OCI-LY3 (cell line): ENCODE measurements around the gene SMARCE1.

ENCODE experiments used
- H2AFZ ChIP-seq: fragments of 200-600, 300-600 bp; shearing (Covaris generic); 2 replicates; pipeline ENCODE4 v1.6.0; 2014; ENCODE audit warnings: antibody characterized with exemption, low read depth, low read length
- H3K27ac ChIP-seq: fragments of 200-600, 300-600 bp; sonication (generic); 2 replicates; pipeline ENCODE4 v1.5.1; 2014; ENCODE audit warnings: mild to moderate bottlenecking, low read length, moderate library complexity, mixed read lengths
- H3K27me3 ChIP-seq: fragments of 200-600, 300-600 bp; sonication (generic); 2 replicates; pipeline ENCODE4 v1.6.1; 2014; ENCODE audit warnings: low read depth, low read length, mixed read lengths
- H3K36me3 ChIP-seq: fragments of 200-600, 300-600 bp; sonication (generic); replicated peaks from 2 replicates; pipeline ENCODE3; 2014; ENCODE audit warnings: low read depth, low read length, mixed read lengths
- H3K4me1 ChIP-seq: fragments of 300-600, 200-600 bp; sonication (generic); 2 replicates; pipeline ENCODE4 v1.6.1; 2014; ENCODE audit warnings: low read length, mixed read lengths
- H3K4me2 ChIP-seq: fragments of 200-600, 300-600 bp; sonication (generic); 2 replicates; pipeline ENCODE4 v1.6.1; 2014; ENCODE audit warnings: low read length, mixed read lengths
- H3K4me3 ChIP-seq: fragments of 300-600, 200-600 bp; sonication (generic); 2 replicates; pipeline ENCODE4 v1.5.1; 2014; ENCODE audit warnings: antibody characterized with exemption, mild to moderate bottlenecking, low read length, moderate library complexity
- H3K79me2 ChIP-seq: fragments of 300-600, 200-600 bp; shearing (Covaris generic); 2 replicates; pipeline ENCODE4 v1.6.1; 2014; ENCODE audit warnings: mild to moderate bottlenecking, low read length, mixed read lengths
- H3K9ac ChIP-seq: fragments of 300-600, 200-600 bp; shearing (Covaris generic); 2 replicates; pipeline ENCODE4 v1.6.0; 2014; ENCODE audit warnings: mild to moderate bottlenecking, low read length, moderate library complexity
- H3K9me3 ChIP-seq: fragments of 200-600, 300-600 bp; shearing (Covaris generic); 2 replicates; pipeline ENCODE4 v1.6.1; 2014; ENCODE audit warnings: low read length, mixed read lengths; ENCODE audit not compliant: insufficient read depth
- H4K20me1 ChIP-seq: fragments of 200-600, 300-600 bp; sonication (generic); 2 replicates; pipeline ENCODE4 v1.6.1; 2016; ENCODE audit warnings: low read length, mixed read lengths; ENCODE audit not compliant: insufficient read depth
- EZH2phosphoT487 ChIP-seq: fragments of 200-600 bp; shearing (Covaris generic); IDR thresholded peaks from 2 replicates; pipeline ENCODE4 v1.6.1; 2018; ENCODE audit warnings: antibody characterized with exemption, mixed run types, low read depth
- TF ChIP-seq, protein P1 (sequence below): fragments of 200-600, 300-600 bp; sonication (generic); IDR thresholded peaks from 2 replicates; pipeline ENCODE4 v1.5.1; 2014; ENCODE audit warnings: antibody characterized with exemption, low read length, low read depth

SMARCE1 gene

DNA sequence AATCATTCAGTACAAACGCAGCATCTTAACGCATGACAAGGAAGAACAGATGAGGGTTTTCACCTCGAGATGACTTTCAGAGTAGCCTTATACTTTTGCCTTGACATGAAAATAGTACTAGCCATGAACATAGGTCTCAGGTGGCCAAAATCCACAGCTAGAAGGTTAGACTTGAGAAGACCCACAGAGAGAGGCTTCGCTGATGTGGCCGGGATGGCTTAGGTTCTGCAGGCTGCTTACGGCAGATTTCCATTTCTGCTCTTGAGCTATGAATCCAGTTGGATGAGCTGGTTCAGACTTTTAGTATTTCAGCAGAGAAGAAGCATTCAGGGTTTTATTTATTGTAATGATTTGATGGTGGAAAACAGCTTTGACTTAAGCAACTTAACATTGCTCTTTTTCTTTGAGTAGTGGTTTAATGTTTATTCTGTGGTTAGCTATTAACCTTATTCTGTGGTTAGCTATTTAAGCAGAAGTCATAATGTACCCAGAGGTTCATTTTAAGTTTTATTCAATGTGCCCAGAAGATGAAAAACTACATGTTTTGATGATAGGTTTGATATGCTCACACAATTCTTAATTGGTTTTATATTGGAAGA lies 48.4 kb upstream of the SMARCE1 start:
- Histone ChIP-seq H3K4me2 (no peak overlapping the region), H3K9me3 (no peaks in the 10 kb centered on the region), H3K36me3 (no peaks in the 10 kb centered on the region), H3K27ac (no peak overlapping the region), H3K27me3 (peaks cover 25% of the 10 kb centered on the region), H3K9ac (no peak overlapping the region), H4K20me1 (no peaks in the 10 kb centered on the region), H3K4me3 (no peak overlapping the region), H3K79me2 (no peaks in the 10 kb centered on the region), H2AFZ (no peak overlapping the region), H3K4me1 (peaks cover 9% of the 10 kb centered on the region)
- TF ChIP-seq, protein P1, sequence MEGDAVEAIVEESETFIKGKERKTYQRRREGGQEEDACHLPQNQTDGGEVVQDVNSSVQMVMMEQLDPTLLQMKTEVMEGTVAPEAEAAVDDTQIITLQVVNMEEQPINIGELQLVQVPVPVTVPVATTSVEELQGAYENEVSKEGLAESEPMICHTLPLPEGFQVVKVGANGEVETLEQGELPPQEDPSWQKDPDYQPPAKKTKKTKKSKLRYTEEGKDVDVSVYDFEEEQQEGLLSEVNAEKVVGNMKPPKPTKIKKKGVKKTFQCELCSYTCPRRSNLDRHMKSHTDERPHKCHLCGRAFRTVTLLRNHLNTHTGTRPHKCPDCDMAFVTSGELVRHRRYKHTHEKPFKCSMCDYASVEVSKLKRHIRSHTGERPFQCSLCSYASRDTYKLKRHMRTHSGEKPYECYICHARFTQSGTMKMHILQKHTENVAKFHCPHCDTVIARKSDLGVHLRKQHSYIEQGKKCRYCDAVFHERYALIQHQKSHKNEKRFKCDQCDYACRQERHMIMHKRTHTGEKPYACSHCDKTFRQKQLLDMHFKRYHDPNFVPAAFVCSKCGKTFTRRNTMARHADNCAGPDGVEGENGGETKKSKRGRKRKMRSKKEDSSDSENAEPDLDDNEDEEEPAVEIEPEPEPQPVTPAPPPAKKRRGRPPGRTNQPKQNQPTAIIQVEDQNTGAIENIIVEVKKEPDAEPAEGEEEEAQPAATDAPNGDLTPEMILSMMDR = no peak
- no peak for TF ChIP-seq EZH2phosphoT487

DNA sequence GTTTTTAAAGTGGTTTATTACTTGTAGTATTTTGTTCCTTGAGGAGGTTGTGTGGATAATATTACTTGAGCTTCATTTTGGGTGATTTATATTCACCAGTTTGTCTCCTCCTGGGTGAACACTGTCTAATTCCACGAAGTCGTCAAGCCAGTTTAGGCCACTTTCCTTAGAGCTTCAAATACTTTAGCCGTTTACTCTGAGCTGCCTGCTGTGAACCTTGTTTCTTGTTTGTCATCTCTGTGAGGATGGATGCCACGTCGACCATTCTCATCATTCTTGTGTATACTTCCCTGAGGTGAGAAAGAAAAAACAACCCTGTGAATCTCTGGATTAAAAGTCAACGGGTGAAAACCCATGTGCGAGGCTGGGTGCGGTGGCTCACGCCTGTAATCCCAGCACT lies 47.0 kb upstream of the SMARCE1 start:
- peaks cover 9% of the 10 kb centered on the region for H3K4me1 ChIP-seq
- no peak overlapping the region for H3K9ac ChIP-seq
- no peaks in the 10 kb centered on the region for H4K20me1 ChIP-seq
- H3K27me3 ChIP-seq = peaks cover 25% of the 10 kb centered on the region
- TF ChIP-seq, protein P1 = no peak
- no peak for TF ChIP-seq EZH2phosphoT487
- no peaks in the 10 kb centered on the region for H3K9me3 ChIP-seq
- no peaks in the 10 kb centered on the region for H3K79me2 ChIP-seq
- no peak overlapping the region for H3K4me3 ChIP-seq
- H3K27ac ChIP-seq = no peak overlapping the region
- no peaks in the 10 kb centered on the region for H3K36me3 ChIP-seq
- no peak overlapping the region for H2AFZ ChIP-seq
- H3K4me2 ChIP-seq = no peak overlapping the region

DNA sequence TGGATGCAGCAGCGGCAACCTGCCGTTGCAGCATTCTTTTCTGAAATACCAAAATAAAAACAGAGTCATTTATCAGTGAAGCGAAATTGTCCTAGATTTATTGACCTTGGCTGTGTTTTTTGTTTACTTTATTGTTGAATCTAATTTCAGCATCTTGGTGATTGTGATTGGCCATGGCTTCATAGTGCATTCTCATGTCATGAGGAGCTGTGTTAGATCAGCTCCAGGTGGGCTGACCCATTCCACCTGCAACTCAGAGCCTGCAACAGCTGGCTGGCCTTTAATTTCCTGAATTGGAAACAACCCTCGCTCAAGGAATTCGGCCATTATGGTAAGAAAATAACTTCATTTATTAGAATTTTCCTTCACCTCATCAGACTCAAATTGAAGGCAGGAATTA lies 39.5 kb upstream of the SMARCE1 start:
- H3K36me3 ChIP-seq = no peaks in the 10 kb centered on the region
- no peak overlapping the region for H3K4me3 ChIP-seq
- H3K27me3 ChIP-seq = 0 out of 2 replicates have a peak, but pooled peaks cover 6% of the 10 kb centered on the region
- H3K79me2 ChIP-seq = no peaks in the 10 kb centered on the region
- H4K20me1 ChIP-seq = no peaks in the 10 kb centered on the region
- H2AFZ ChIP-seq = no peak overlapping the region
- H3K4me1 ChIP-seq = no peaks in the 10 kb centered on the region
- TF ChIP-seq EZH2phosphoT487 = no peak
- TF ChIP-seq, protein P1 = no peak
- H3K27ac ChIP-seq = no peak overlapping the region
- H3K9me3 ChIP-seq = no peaks in the 10 kb centered on the region
- H3K4me2 ChIP-seq = no peak overlapping the region
- no peak overlapping the region for H3K9ac ChIP-seq

DNA sequence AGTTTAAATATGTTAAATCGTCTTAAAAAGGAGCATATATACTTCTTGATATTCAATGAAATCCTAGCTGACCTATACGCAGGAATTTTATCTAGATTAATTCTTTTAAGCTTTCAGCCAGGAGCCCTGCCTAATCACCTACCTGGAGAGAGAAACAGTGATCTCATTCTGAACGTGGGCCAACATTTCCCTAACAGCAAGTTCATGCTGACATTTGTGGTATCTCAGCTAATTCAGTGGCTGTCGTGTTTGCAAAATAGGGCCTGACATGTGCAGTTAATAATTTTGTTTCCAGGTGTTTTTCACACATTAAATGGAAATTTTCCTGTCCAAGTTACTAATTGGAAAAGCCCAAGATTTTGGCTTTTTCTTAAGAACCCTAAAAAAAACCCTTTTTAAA lies 38.6 kb upstream of the SMARCE1 start:
- Histone ChIP-seq H2AFZ (no peak overlapping the region), H3K4me2 (no peak overlapping the region), H3K4me3 (no peak overlapping the region), H4K20me1 (no peaks in the 10 kb centered on the region), H3K79me2 (no peaks in the 10 kb centered on the region), H3K4me1 (no peaks in the 10 kb centered on the region), H3K27ac (no peak overlapping the region), H3K27me3 (no peaks in the 10 kb centered on the region), H3K9ac (no peak overlapping the region), H3K36me3 (no peaks in the 10 kb centered on the region), H3K9me3 (no peaks in the 10 kb centered on the region)
- no peak for TF ChIP-seq EZH2phosphoT487
- TF ChIP-seq, protein P1 = no peak
